KMS-11 (cell line): ENCODE measurements around the gene GPR160.

Experiments used
- H2AFZ ChIP-seq: fragments of 200-600 bp; sonication (generic); 2 replicates; pipeline ENCODE4 v1.6.1; 2016; ENCODE audit warnings: antibody characterized with exemption, mixed run types, low read depth
- H3K27ac ChIP-seq: fragments of 200-600 bp; sonication (generic); 2 replicates; pipeline ENCODE4 v1.6.1; 2016; ENCODE audit warnings: mild to moderate bottlenecking, mixed run types
- H3K27me3 ChIP-seq: fragments of 200-600 bp; sonication (generic); 2 replicates; pipeline ENCODE4 v1.6.1; 2017; ENCODE audit warnings: mild to moderate bottlenecking, low read depth, mixed run types, moderate library complexity; ENCODE audit not compliant: insufficient read depth
- H3K36me3 ChIP-seq: fragments of 200-600 bp; sonication (generic); 2 replicates; pipeline ENCODE4 v1.6.1; 2017; ENCODE audit warnings: mild to moderate bottlenecking, mixed run types; ENCODE audit not compliant: insufficient read depth
- H3K4me1 ChIP-seq: fragments of 200-600 bp; sonication (generic); 2 replicates; pipeline ENCODE4 v1.6.1; 2016; ENCODE audit warnings: mild to moderate bottlenecking, low read depth, mixed run types; ENCODE audit not compliant: poor library complexity, severe bottlenecking
- H3K4me2 ChIP-seq: fragments of 200-600 bp; sonication (generic); 2 replicates; pipeline ENCODE4 v1.7.0; 2016; ENCODE audit warnings: mild to moderate bottlenecking, mixed run types
- H3K4me3 ChIP-seq: fragments of 200-600 bp; sonication (generic); IDR thresholded peaks from 2 replicates; pipeline ENCODE4 v1.6.1; 2017; ENCODE audit warnings: low read depth, low read length, mixed read lengths; ENCODE audit not compliant: insufficient read depth
- H3K79me2 ChIP-seq: fragments of 200-600 bp; sonication (generic); 2 replicates; pipeline ENCODE4 v1.6.1; 2016; ENCODE audit warnings: low read depth, mixed run types; ENCODE audit not compliant: insufficient read depth
- H3K9ac ChIP-seq: fragments of 200-600 bp; sonication (generic); 2 replicates; pipeline ENCODE4 v1.6.1; 2016; ENCODE audit warnings: mild to moderate bottlenecking, mixed run types
- H4K20me1 ChIP-seq: fragments of 200-600 bp; sonication (generic); 2 replicates; pipeline ENCODE4 v1.6.1; 2016; ENCODE audit warnings: mild to moderate bottlenecking, mixed run types; ENCODE audit not compliant: insufficient read depth
- TF ChIP-seq, protein P1 (sequence below): fragments of 200-600 bp; sonication (generic); conservative IDR thresholded peaks from 2 replicates; pipeline ENCODE4 v1.6.1; 2017; ENCODE audit warnings: low read depth, mild to moderate bottlenecking, antibody characterized with exemption, low read length, moderate library complexity, mixed read lengths

Gene GPR160

DNA sequence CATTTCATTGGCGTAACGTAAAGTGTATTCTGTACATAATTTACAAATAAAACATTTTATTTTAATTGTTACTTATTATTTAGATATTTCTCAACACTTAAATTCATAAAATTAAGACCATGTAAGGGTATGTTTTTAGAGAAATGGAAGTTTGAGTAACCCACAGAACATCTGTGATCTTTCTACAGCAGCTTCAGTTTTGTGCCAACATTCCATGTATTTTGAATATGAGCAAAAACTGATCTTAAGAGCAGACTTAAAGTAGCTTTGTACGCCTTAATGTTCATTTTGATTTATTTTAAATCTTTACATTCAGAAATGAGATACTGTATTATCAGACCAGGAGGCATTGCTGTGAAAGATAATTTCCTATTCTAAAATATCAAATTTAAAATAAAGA, 44.0 kb upstream of the GPR160 start:
- no peak overlapping the region for H3K4me2 ChIP-seq
- H4K20me1 ChIP-seq: no peaks in the 10 kb centered on the region
- H2AFZ ChIP-seq: no peak overlapping the region
- H3K79me2 ChIP-seq: no peaks in the 10 kb centered on the region
- H3K4me1 ChIP-seq: peaks cover 13% of the 10 kb centered on the region
- H3K27me3 ChIP-seq: no peaks in the 10 kb centered on the region
- no peak overlapping the region for H3K4me3 ChIP-seq
- H3K36me3 ChIP-seq: no peaks in the 10 kb centered on the region; the same call in 1 of the 2 replicates
- no peak overlapping the region for H3K27ac ChIP-seq
- no peak overlapping the region for H3K9ac ChIP-seq
- TF ChIP-seq, protein P1, sequence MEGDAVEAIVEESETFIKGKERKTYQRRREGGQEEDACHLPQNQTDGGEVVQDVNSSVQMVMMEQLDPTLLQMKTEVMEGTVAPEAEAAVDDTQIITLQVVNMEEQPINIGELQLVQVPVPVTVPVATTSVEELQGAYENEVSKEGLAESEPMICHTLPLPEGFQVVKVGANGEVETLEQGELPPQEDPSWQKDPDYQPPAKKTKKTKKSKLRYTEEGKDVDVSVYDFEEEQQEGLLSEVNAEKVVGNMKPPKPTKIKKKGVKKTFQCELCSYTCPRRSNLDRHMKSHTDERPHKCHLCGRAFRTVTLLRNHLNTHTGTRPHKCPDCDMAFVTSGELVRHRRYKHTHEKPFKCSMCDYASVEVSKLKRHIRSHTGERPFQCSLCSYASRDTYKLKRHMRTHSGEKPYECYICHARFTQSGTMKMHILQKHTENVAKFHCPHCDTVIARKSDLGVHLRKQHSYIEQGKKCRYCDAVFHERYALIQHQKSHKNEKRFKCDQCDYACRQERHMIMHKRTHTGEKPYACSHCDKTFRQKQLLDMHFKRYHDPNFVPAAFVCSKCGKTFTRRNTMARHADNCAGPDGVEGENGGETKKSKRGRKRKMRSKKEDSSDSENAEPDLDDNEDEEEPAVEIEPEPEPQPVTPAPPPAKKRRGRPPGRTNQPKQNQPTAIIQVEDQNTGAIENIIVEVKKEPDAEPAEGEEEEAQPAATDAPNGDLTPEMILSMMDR: no peak

DNA sequence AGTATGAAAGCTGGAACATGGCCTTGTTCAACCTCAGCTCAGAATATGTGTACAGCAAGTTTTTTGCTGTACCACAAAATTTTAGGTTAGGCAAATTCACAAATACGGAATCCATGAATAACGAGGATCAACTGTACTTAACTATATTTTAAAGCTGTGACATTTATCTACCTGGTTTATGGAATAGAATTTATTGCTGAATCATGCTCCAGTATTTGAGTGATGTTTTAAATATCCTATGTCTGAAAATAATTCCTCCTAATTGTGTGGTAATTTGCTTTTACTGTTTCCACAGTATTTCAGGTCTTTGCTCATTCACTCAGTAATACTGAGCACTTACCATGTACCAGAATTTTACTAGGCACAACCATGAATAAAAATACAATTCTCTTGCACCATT, 41.7 kb upstream of the GPR160 start:
- Histone ChIP-seq H3K36me3 (no peaks in the 10 kb centered on the region), H3K4me3 (no peak overlapping the region)

DNA sequence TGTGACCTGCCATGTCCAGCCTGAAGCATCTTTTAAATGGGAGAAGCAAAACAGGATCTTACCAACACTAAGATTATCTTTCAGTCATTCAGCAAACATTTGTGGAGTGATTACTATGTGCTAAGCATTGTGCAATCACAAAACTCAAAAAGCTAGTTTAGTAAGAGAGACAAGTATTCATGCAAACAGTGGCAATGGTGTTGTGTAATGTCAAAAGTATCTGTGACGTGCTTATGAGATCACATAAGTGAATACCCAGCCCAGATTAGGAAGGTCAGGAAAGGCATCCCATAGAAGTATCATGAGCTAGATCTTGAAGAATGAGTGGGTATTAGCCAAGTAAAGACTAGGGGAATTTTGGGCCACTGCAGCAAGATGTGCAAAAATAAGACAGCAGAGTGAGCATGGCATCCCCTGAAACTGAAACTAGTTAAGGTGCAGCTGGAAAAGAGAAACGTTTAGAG, 39.1 kb upstream of the GPR160 start:
- Histone ChIP-seq H4K20me1 (no peaks in the 10 kb centered on the region), H3K4me2 (no peak overlapping the region), H3K4me1 (peaks cover 19% of the 10 kb centered on the region), H2AFZ (no peak overlapping the region), H3K79me2 (no peaks in the 10 kb centered on the region), H3K4me3 (no peak overlapping the region), H3K27me3 (no peaks in the 10 kb centered on the region), H3K36me3 (no peaks in the 10 kb centered on the region), H3K9ac (no peak overlapping the region), H3K27ac (0 out of 2 replicates have a peak overlapping the region, but pooled peaks have one; percentile 3)
- TF ChIP-seq, protein P1: no peak

More for the DNA sequence above, 41.7 kb upstream of the GPR160 start:
- Histone ChIP-seq H3K9ac (no peak overlapping the region), H4K20me1 (no peaks in the 10 kb centered on the region), H3K27ac (no peak overlapping the region), H3K4me1 (peaks cover 19% of the 10 kb centered on the region), H3K79me2 (no peaks in the 10 kb centered on the region), H3K4me2 (no peak overlapping the region), H3K27me3 (no peaks in the 10 kb centered on the region), H2AFZ (no peak overlapping the region)
- TF ChIP-seq, protein P1: no peak

DNA sequence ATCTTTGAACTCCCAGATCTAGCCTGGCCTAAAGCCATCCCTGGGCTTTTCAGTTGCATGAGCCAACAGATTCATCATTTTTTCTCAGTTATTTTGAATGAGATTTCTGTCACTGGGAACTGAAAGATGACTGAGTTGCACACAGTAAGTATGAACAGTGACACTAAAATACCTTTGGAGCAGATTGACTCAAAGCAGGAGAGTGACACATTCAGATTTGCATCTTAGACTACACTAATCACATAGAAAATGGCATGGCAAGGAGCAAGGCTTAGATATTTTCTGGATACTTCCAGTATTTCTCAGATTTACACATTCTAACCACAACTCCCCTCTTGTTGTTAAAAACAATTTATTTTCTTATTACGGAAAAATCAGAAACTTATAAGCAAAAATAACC, 38.4 kb upstream of the GPR160 start:
- H3K36me3 ChIP-seq: no peaks in the 10 kb centered on the region
- H2AFZ ChIP-seq: no peak overlapping the region
- no peaks in the 10 kb centered on the region for H3K79me2 ChIP-seq
- H4K20me1 ChIP-seq: no peaks in the 10 kb centered on the region
- TF ChIP-seq, protein P1: no peak
- no peaks in the 10 kb centered on the region for H3K27me3 ChIP-seq
- no peak overlapping the region for H3K9ac ChIP-seq
- H3K4me3 ChIP-seq: no peak overlapping the region
- H3K27ac ChIP-seq: no peak overlapping the region
- peaks cover 19% of the 10 kb centered on the region for H3K4me1 ChIP-seq
- no peak overlapping the region for H3K4me2 ChIP-seq
